ENCODE results near the gene IGFBP7.
A peak's percentile ranks its signal among the peaks of the same experiment; 100 is the strongest.

IGFBP7 gene

DNA sequence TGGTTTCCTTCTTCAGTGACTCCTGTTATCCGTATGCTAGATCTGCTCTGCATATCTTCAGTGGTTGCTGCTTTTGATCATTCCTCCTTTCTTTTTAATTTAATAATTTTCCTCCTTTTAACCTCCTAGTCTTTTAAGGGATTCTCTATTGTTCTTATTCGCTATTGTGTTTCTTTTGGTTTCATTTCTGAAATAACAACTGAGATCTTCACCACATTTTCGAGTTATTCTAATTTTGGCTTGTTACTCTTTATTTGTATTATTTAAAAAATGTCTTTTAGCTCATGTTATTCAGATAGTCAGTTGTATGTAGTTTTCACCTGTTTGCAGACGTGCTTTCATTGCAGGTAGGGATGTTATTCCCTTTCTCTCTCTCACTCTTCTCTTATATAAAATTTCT is 24.9 kb downstream of the IGFBP7 start:
- no CpG with 5 or more reads among the region's 4 CpGs for WGBS (ENCODE audit: extremely low coverage, insufficient coverage, low lambda C conversion rate)

DNA sequence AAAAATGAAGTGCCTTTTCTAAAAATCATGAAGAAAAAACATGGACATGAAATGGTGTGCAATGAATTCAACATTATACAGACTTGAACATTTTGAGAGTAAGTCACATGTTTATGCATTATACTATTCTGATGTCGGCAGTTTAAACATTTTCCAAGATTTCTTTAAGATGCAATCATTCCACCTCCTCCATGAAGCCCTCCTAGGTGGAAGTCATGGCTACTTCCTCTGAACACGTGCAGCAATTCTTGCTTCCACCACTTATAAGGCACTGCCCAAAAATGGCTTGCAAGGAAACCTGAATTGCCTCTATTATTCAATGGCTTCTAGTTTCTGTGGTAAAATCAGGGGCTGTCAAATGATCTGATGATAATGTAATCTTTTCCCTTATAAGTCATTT is 25.8 kb downstream of the IGFBP7 start:
- H2BK15ac ChIP-seq (replicated peaks; ENCODE audit: low read depth): no peak overlapping the region
- no peaks in the 10 kb centered on the region for H3K36me3 ChIP-seq (ENCODE audit: control insufficient read depth, insufficient read depth, low read length)
- H3K23ac ChIP-seq (ENCODE audit: low read length): no peak overlapping the region
- no peak overlapping the region for H4K5ac ChIP-seq (ENCODE audit: low read length)
- no peaks in the 10 kb centered on the region for H3K79me1 ChIP-seq (ENCODE audit: low read length)
- H3K27ac ChIP-seq (ENCODE audit: low read depth, low read length): no peak overlapping the region
- no peaks in the 10 kb centered on the region for H3K79me2 ChIP-seq (ENCODE audit: control insufficient read depth, insufficient read depth, low read length)
- no peaks in the 10 kb centered on the region for H3K27me3 ChIP-seq (ENCODE audit: insufficient read depth, low read length, poor library complexity)
- WGBS (ENCODE audit: extremely low coverage, insufficient coverage, low lambda C conversion rate): no CpG with 5 or more reads among the region's 2 CpGs
- H3K4ac ChIP-seq (ENCODE audit: low read depth, low read length): no peak overlapping the region
- no peak overlapping the region for H2BK5ac ChIP-seq (ENCODE audit: low read length)
- no peak overlapping the region for H3K9ac ChIP-seq (ENCODE audit: low read length)
- no peak overlapping the region for H4K8ac ChIP-seq (ENCODE audit: low read depth, low read length)
- DNase-seq: no peak
- no peak overlapping the region for H3K56ac ChIP-seq (ENCODE audit: low read length)
- no peak overlapping the region for H3K4me2 ChIP-seq (ENCODE audit: low read length)
- no peak overlapping the region for H2BK120ac ChIP-seq (ENCODE audit: low read depth, low read length)
- no peak overlapping the region for H3K4me3 ChIP-seq (ENCODE audit: low read length)
- H3K4me1 ChIP-seq (ENCODE audit: control insufficient read depth, low read depth, low read length): peaks cover 5% of the 10 kb centered on the region
- no peak overlapping the region for H2AK5ac ChIP-seq (ENCODE audit: low read length)
- no peak overlapping the region for H3K18ac ChIP-seq (ENCODE audit: low read length)

More for the DNA sequence above, 24.9 kb downstream of the IGFBP7 start:
- H3K36me3 ChIP-seq (ENCODE audit: control insufficient read depth, insufficient read depth, low read length): no peaks in the 10 kb centered on the region
- no peak overlapping the region for H3K4ac ChIP-seq (ENCODE audit: low read depth, low read length)
- H4K5ac ChIP-seq (ENCODE audit: low read length): no peak overlapping the region
- H2AK5ac ChIP-seq (ENCODE audit: low read length): no peak overlapping the region
- H3K18ac ChIP-seq (ENCODE audit: low read length): no peak overlapping the region
- no peak overlapping the region for H3K23ac ChIP-seq (ENCODE audit: low read length)
- no peak overlapping the region for H3K56ac ChIP-seq (ENCODE audit: low read length)
- H3K4me3 ChIP-seq (ENCODE audit: low read length): no peak overlapping the region
- no peak overlapping the region for H2BK15ac ChIP-seq (replicated peaks; ENCODE audit: low read depth)
- no peaks in the 10 kb centered on the region for H3K79me2 ChIP-seq (ENCODE audit: control insufficient read depth, insufficient read depth, low read length)
- H3K27ac ChIP-seq (ENCODE audit: low read depth, low read length): no peak overlapping the region
- H3K4me2 ChIP-seq (ENCODE audit: low read length): no peak overlapping the region
- H2BK5ac ChIP-seq (ENCODE audit: low read length): no peak overlapping the region
- DNase-seq: no peak
- no peak overlapping the region for H4K8ac ChIP-seq (ENCODE audit: low read depth, low read length)
- H3K4me1 ChIP-seq (ENCODE audit: control insufficient read depth, low read depth, low read length): peaks cover 4% of the 10 kb centered on the region
- H3K79me1 ChIP-seq (ENCODE audit: low read length): no peaks in the 10 kb centered on the region
- no peak overlapping the region for H2BK120ac ChIP-seq (ENCODE audit: low read depth, low read length)
- no peaks in the 10 kb centered on the region for H3K27me3 ChIP-seq (ENCODE audit: insufficient read depth, low read length, poor library complexity)
- no peak overlapping the region for H3K9ac ChIP-seq (ENCODE audit: low read length)

GRCh38 chr4:57083090-57083489 is 27.1 kb downstream of the IGFBP7 start:
- WGBS (ENCODE audit: extremely low coverage, insufficient coverage, low lambda C conversion rate): no CpG with 5 or more reads among the region's 2 CpGs
- Histone ChIP-seq H2BK15ac (replicated peaks; ENCODE audit: low read depth) (no peak overlapping the region), H3K4ac (ENCODE audit: low read depth, low read length) (no peak overlapping the region), H3K36me3 (ENCODE audit: control insufficient read depth, insufficient read depth, low read length) (no peaks in the 10 kb centered on the region), H3K4me1 (ENCODE audit: control insufficient read depth, low read depth, low read length) (peaks cover 9% of the 10 kb centered on the region), H3K4me2 (ENCODE audit: low read length) (no peak overlapping the region), H3K79me2 (ENCODE audit: control insufficient read depth, insufficient read depth, low read length) (no peaks in the 10 kb centered on the region), H3K23ac (ENCODE audit: low read length) (no peak overlapping the region), H3K4me3 (ENCODE audit: low read length) (no peak overlapping the region), H2AK5ac (ENCODE audit: low read length) (no peak overlapping the region), H4K8ac (ENCODE audit: low read depth, low read length) (no peak overlapping the region), H4K5ac (ENCODE audit: low read length) (no peak overlapping the region), H3K18ac (ENCODE audit: low read length) (no peak overlapping the region), H3K27ac (ENCODE audit: low read depth, low read length) (no peak overlapping the region), H2BK120ac (ENCODE audit: low read depth, low read length) (no peak overlapping the region), H3K9ac (ENCODE audit: low read length) (no peak overlapping the region), H3K79me1 (ENCODE audit: low read length) (no peaks in the 10 kb centered on the region), H3K56ac (ENCODE audit: low read length) (no peak overlapping the region), H3K27me3 (ENCODE audit: insufficient read depth, low read length, poor library complexity) (no peaks in the 10 kb centered on the region), H2BK5ac (ENCODE audit: low read length) (no peak overlapping the region)
- DNase-seq: no peak

DNA sequence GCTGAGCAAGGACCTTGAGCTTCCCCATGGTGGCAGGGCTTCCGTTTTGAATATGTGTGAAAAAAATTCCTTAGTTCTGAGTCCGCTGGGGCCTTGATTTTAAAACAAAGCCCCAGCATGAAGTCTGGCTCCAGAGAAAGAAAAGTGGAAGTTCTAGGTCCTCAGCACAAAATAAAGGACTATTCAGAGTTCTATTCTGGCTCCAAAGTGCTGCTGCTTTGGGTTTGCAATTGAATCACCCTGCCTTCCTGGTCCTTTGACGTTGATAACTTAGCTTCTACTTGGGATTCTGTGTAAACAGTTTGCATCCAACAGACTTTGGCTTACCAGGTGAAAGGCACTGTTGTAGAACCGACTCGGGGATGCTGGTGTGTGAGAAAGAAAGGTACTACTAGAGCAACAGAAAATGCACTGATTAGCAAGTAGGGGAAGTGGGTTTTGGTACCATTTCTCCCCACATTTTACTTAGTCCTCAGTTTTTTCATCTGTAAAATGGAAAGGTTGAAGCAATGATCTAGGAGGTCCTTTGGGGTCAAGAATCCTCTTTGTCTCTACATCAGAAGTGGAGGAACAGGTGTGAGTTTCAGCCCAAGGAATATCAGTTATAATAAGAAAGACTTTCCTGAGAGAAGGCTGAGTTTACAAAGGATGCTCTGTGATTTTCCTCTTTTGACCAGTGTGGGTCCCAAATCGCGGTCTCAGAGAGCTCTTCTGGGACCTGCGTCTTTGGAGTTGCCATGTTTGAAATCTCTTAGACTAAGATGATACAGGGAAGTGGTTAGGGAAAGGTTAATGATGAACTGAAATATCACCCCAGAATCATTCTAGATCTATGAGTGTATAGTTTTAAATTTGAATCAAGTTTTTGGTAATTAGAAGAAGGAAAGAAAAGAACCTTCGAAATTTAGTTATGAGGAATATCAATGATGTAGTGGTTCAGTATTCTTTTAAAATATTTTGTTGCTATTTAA is 28.2 kb downstream of the IGFBP7 start:
- Histone ChIP-seq H3K56ac (ENCODE audit: low read length) (peak overlapping the region; percentile 58), H2BK120ac (ENCODE audit: low read depth, low read length) (peak overlapping the region; percentile 35), H4K8ac (ENCODE audit: low read depth, low read length) (no peak overlapping the region), H3K4me2 (ENCODE audit: low read length) (no peak overlapping the region), H3K79me1 (ENCODE audit: low read length) (no peaks in the 10 kb centered on the region), H2AK5ac (ENCODE audit: low read length) (no peak overlapping the region), H3K27ac (ENCODE audit: low read depth, low read length) (peak overlapping the region; percentile 84), H3K27me3 (ENCODE audit: insufficient read depth, low read length, poor library complexity) (no peaks in the 10 kb centered on the region), H3K9ac (ENCODE audit: low read length) (no peak overlapping the region), H4K5ac (ENCODE audit: low read length) (no peak overlapping the region), H3K4ac (ENCODE audit: low read depth, low read length) (peak overlapping the region; percentile 52), H3K4me3 (ENCODE audit: low read length) (no peak overlapping the region), H3K36me3 (ENCODE audit: control insufficient read depth, insufficient read depth, low read length) (no peaks in the 10 kb centered on the region), H3K23ac (ENCODE audit: low read length) (no peak overlapping the region), H2BK5ac (ENCODE audit: low read length) (peak overlapping the region; percentile 40), H3K79me2 (ENCODE audit: control insufficient read depth, insufficient read depth, low read length) (no peaks in the 10 kb centered on the region), H3K18ac (ENCODE audit: low read length) (peak overlapping the region; percentile 65), H3K4me1 (ENCODE audit: control insufficient read depth, low read depth, low read length) (peaks cover 9% of the 10 kb centered on the region), H2BK15ac (replicated peaks; ENCODE audit: low read depth) (no peak overlapping the region)
- peak; percentile 86 for DNase-seq
- no CpG with 5 or more reads among the region's 9 CpGs for WGBS (ENCODE audit: extremely low coverage, insufficient coverage, low lambda C conversion rate)

DNA sequence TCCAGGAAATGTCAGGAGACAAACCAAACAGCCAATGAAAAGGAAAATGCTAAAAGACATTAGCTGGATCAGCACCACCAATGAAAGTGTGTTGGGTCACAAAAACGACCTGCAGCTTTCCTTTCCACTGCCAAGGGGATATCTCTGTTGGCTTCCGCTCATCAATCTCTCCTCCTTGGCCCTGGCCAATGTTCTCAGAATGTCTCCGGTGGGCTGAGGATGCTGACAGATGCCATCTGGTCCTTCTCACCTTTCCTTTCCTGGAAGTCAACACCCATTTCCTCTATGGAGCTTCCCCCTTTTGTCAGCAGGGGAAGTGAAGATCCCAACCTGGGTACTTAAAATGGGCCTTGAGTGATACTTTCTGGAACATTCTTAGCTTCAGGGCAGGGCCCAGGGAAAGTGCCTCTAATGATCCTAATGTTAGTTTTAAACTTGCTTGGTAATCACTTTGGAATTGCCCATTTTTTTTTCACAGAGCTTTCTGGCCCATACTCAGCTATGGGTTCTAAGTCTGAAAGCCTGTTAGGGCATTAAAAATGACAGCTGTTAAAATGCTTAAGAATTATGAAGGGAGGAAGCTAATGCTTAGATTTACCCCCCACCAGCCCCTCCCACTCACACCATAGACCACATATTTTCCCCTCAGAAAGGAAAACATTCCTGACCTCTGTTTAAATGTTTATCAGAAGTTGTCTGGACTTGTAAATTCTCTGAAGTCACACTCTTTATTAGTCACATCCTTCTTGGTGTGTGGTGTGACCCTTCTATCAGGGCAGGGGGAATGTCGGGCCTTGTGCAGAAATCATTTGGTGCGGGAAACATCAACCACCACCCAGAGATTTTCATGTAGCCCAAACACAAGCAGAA is 29.2 kb downstream of the IGFBP7 start:
- Histone ChIP-seq H3K27me3 (ENCODE audit: insufficient read depth, low read length, poor library complexity) (no peaks in the 10 kb centered on the region), H3K79me1 (ENCODE audit: low read length) (no peaks in the 10 kb centered on the region), H3K4me3 (ENCODE audit: low read length) (no peak overlapping the region), H3K36me3 (ENCODE audit: control insufficient read depth, insufficient read depth, low read length) (no peaks in the 10 kb centered on the region), H4K8ac (ENCODE audit: low read depth, low read length) (no peak overlapping the region), H4K5ac (ENCODE audit: low read length) (no peak overlapping the region), H2BK120ac (ENCODE audit: low read depth, low read length) (peak overlapping the region; percentile 52), H3K18ac (ENCODE audit: low read length) (peak overlapping the region; percentile 65), H3K79me2 (ENCODE audit: control insufficient read depth, insufficient read depth, low read length) (no peaks in the 10 kb centered on the region), H3K4me2 (ENCODE audit: low read length) (no peak overlapping the region), H3K23ac (ENCODE audit: low read length) (no peak overlapping the region), H2BK5ac (ENCODE audit: low read length) (no peak overlapping the region), H3K4me1 (ENCODE audit: control insufficient read depth, low read depth, low read length) (peaks cover 9% of the 10 kb centered on the region), H3K9ac (ENCODE audit: low read length) (no peak overlapping the region), H3K4ac (ENCODE audit: low read depth, low read length) (peak overlapping the region; percentile 71), H3K56ac (ENCODE audit: low read length) (peak overlapping the region; percentile 58), H2AK5ac (ENCODE audit: low read length) (no peak overlapping the region), H2BK15ac (replicated peaks; ENCODE audit: low read depth) (no peak overlapping the region), H3K27ac (ENCODE audit: low read depth, low read length) (peak overlapping the region; percentile 84)
- no CpG with 5 or more reads among the region's 5 CpGs for WGBS (ENCODE audit: extremely low coverage, insufficient coverage, low lambda C conversion rate)
- peak; percentile 69 for DNase-seq
